HG03520 (cell line): Measurements from ENCODE around the gene KAT8.

Experiments
- ATAC-seq: cut with Tn5 transposase; IDR thresholded peaks from one replicate; pipeline ENCODE4 v1.9.1; 2021; ENCODE audit warnings: mild to moderate bottlenecking, moderate library complexity; ENCODE audit not compliant: unreplicated experiment

KAT8 gene

GRCh38 chr16:31117384-31118222, at the start of gene KAT8:
Gene KAT8 (plus strand): TSS chr16:31117664. CDS start chr16:31117682, 18 bp downstream.
- ATAC-seq = peak; percentile 86

GRCh38 chr16:31071861-31072260, 45.6 kb upstream of the KAT8 start:
- no peak for ATAC-seq

GRCh38 chr16:31072540-31073141, 44.8 kb upstream of the KAT8 start:
- ATAC-seq = no peak

- ATAC-seq = peak; percentile 39
Observed at GRCh38 chr16:31073142-31073969, 44.1 kb upstream of the KAT8 start.

GRCh38 chr16:31073970-31074813, 43.3 kb upstream of the KAT8 start, which contains the start of the genes ZNF646 and ZNF668:
Gene ZNF646 (plus strand): TSS chr16:31074422. CDS start chr16:31076325, 1,903 bp downstream.
Gene ZNF668 (minus strand): TSS chr16:31074240. CDS start chr16:31064459, 9,781 bp downstream.
- ATAC-seq = peak; percentile 60

GRCh38 chr16:31074814-31075183, 42.7 kb upstream of the KAT8 start:
- no peak for ATAC-seq

- no peak for ATAC-seq
Observed at GRCh38 chr16:31076319-31076718, 41.1 kb upstream of the KAT8 start.

- no peak for ATAC-seq
Observed at GRCh38 chr16:31077024-31077423, 40.4 kb upstream of the KAT8 start.

GRCh38 chr16:31077592-31078396, 39.7 kb upstream of the KAT8 start:
- ATAC-seq = no peak

GRCh38 chr16:31078597-31079341, 38.7 kb upstream of the KAT8 start:
- ATAC-seq = no peak

GRCh38 chr16:31079342-31079944, 38.0 kb upstream of the KAT8 start:
- ATAC-seq = no peak

- no peak for ATAC-seq
Observed at GRCh38 chr16:31080035-31080629, 37.3 kb upstream of the KAT8 start.

GRCh38 chr16:31080756-31081419, 36.6 kb upstream of the KAT8 start:
- no peak for ATAC-seq

GRCh38 chr16:31081428-31082351, 35.8 kb upstream of the KAT8 start:
- no peak for ATAC-seq

- no peak for ATAC-seq
Observed at GRCh38 chr16:31082368-31083045, 35.0 kb upstream of the KAT8 start.

GRCh38 chr16:31083081-31083480, 34.4 kb upstream of the KAT8 start:
- no peak for ATAC-seq
